ENCODE measurements around the gene TMPRSS4. TPM values are rescaled to one million over a fixed set of nuclear protein-coding genes. Genes with fewer than 3 reads are reported as not detected.

Gene TMPRSS4
- total and polyA plus RNA-seq, 2 of the 4 experiments (the other 2 are of a cell fraction): not detected

GRCh38 chr11:118148240-118148639 is 71.4 kb downstream of the TMPRSS4 start:
- intact Hi-C loops (cut with micrococcal nuclease) (loop anchor here (5.0 kb wide), 2 partner anchors 339 to 419 kb away; partner anchors contain the start of gene IFT46), dilution Hi-C loops (cut with HindIII; ENCODE audit: low sequenced_read_pairs, unreplicated experiment) (no loop called here), in situ Hi-C loops (cut with MboI; ENCODE audit: low sequenced_read_pairs) (loop anchor here (10.0 kb wide), 1 partner anchor 207 kb away; the partner anchor contains the start of gene UBE4A)
- Histone ChIP-seq H2BK20ac (ENCODE audit: low read depth, low read length) (no peak overlapping the region), H2AK5ac (ENCODE audit: low read depth, low read length) (no peak overlapping the region), H3K79me1 (ENCODE audit: low read depth in 1 of 2, low read length in 2 of 2) (no peaks in the 10 kb centered on the region), H3K27me3 (ENCODE audit: control insufficient read depth, insufficient read depth, low read length) (peaks cover 54% of the 10 kb centered on the region), H3K4ac (ENCODE audit: low read depth, low read length) (no peak overlapping the region), H3K9me3 (ENCODE audit: control insufficient read depth, insufficient read depth, low read length) (no peaks in the 10 kb centered on the region), H3K14ac (replicated peaks; ENCODE audit: low read depth, low read length) (no peak overlapping the region), H3K9me1 (ENCODE audit: insufficient read depth, low read length) (no peaks in the 10 kb centered on the region), H2BK5ac (ENCODE audit: low read depth, low read length, poor library complexity, severe bottlenecking) (no peak overlapping the region), H3K4me3 (ENCODE audit: insufficient read depth, low read depth, low read length) (no peak overlapping the region), H3K36me3 (ENCODE audit: control insufficient read depth, insufficient read depth, low read length) (no peaks in the 10 kb centered on the region), H2BK15ac (ENCODE audit: low read depth, low read length) (no peak overlapping the region), H2AFZ (replicated peaks; ENCODE audit: low read length, poor library complexity) (no peak overlapping the region), H2BK120ac (ENCODE audit: low read depth, low read length) (no peak overlapping the region), H3K4me1 (ENCODE audit: control insufficient read depth, insufficient read depth, low read length) (no peaks in the 10 kb centered on the region; the same call in 1 of the 2 replicates), H3K56ac (ENCODE audit: extremely low read depth, insufficient read depth, low read length) (no peak overlapping the region), H4K5ac (ENCODE audit: low read depth, low read length) (no peak overlapping the region), H3K9ac (ENCODE audit: low read depth, low read length) (no peak overlapping the region), H4K91ac (ENCODE audit: insufficient read depth, low read depth, low read length) (no peak overlapping the region), H4K8ac (ENCODE audit: low read depth in 2 of 2, low read length in 2 of 2) (no peak overlapping the region), H3K23ac (ENCODE audit: low read depth, low read length) (no peak overlapping the region), H2AK9ac (replicated peaks; ENCODE audit: low read depth, low read length, poor library complexity) (no peak overlapping the region), H3K4me2 (ENCODE audit: low read depth, low read length) (no peak overlapping the region), H4K20me1 (ENCODE audit: insufficient read depth, low read length) (no peaks in the 10 kb centered on the region), H3K18ac (ENCODE audit: low read depth, low read length) (no peak overlapping the region), H3K27ac (ENCODE audit: insufficient read depth, low read length) (no peak overlapping the region)
- no TSS peak for BruUV-seq (replicated peaks)
- TF ChIP-seq CEBPB (IDR thresholded peaks at IDR 0.05; ENCODE audit: low read depth, low read length) (no peak), RAD21 (IDR thresholded peaks at IDR 0.05; ENCODE audit: low read length) (no peak), RFX5 (IDR thresholded peaks at IDR 0.05; ENCODE audit: low read depth, low read length) (no peak), POLR2A (IDR thresholded peaks at IDR 0.05; ENCODE audit: low read depth, low read length) (no peak), RCOR1 (IDR thresholded peaks at IDR 0.05; ENCODE audit: insufficient replicate concordance, low read length) (no peak), BHLHE40 (IDR thresholded peaks at IDR 0.05; ENCODE audit: low read depth, low read length) (no peak), FOS (IDR thresholded peaks at IDR 0.05; ENCODE audit: low read depth, low read length) (no peak), CHD1 (IDR thresholded peaks at IDR 0.05; ENCODE audit: low read depth, low read length) (no peak), SMC3 (IDR thresholded peaks at IDR 0.05; ENCODE audit: low read depth, low read length) (no peak)
- ATAC-seq (ENCODE audit: low read depth) (no peak), DNase-seq (no peak)
- WGBS, 2 experiments (ENCODE audit: extremely low coverage in 2 of 2, insufficient read length in 1 of 2): no CpG with 5 or more reads among the region's 8 CpGs
- POLR2A ChIA-PET (ENCODE audit: unreplicated experiment): no interaction called here
- CTCF ChIA-PET: interaction anchor here (1.4 kb wide), 1 partner anchor 24 kb away, joined by 3 read pairs; no protein-coding TSS in a partner anchor

All from IMR-90 (cell line).